Choroid plexus epithelial cell (primary cell): ENCODE data around the gene PIP5K1B.

Experiments
- DNase-seq: peaks from one replicate; pipeline ENCODE4 v3.0.0-alpha.2; 2010; ENCODE audit warnings: low read depth
- H3K4me3 ChIP-seq: 2 replicates; pipeline ENCODE4 v1.5.1; 2011; ENCODE audit warnings: low read depth, mild to moderate bottlenecking, control low read depth, low read length, moderate library complexity
- CTCF ChIP-seq: conservative IDR thresholded peaks from 2 replicates; pipeline ENCODE4 v1.5.1; 2011; ENCODE audit warnings: low read depth, mild to moderate bottlenecking, control low read depth, inconsistent platforms, low read length, moderate library complexity

PIP5K1B gene

GRCh38 chr9:68887232-68887631 lies 182.2 kb downstream of the PIP5K1B start:
- no peak overlapping the region for H3K4me3 ChIP-seq
- no peak for TF ChIP-seq CTCF
- DNase-seq: no peak

GRCh38 chr9:68894502-68894901 lies 189.5 kb downstream of the PIP5K1B start:
- DNase-seq: peak; percentile 13
- TF ChIP-seq CTCF: no peak

GRCh38 chr9:68895741-68896478 lies 190.9 kb downstream of the PIP5K1B start:
- DNase-seq: peak; percentile 41
- TF ChIP-seq CTCF: no peak
- no peak overlapping the region for H3K4me3 ChIP-seq

More at GRCh38 chr9:68894502-68894901, 189.5 kb downstream of the PIP5K1B start:
- no peak overlapping the region for H3K4me3 ChIP-seq

GRCh38 chr9:68896486-68896885 lies 191.4 kb downstream of the PIP5K1B start:
- TF ChIP-seq CTCF: no peak
- no peak overlapping the region for H3K4me3 ChIP-seq
- DNase-seq: peak; percentile 6

DNA sequence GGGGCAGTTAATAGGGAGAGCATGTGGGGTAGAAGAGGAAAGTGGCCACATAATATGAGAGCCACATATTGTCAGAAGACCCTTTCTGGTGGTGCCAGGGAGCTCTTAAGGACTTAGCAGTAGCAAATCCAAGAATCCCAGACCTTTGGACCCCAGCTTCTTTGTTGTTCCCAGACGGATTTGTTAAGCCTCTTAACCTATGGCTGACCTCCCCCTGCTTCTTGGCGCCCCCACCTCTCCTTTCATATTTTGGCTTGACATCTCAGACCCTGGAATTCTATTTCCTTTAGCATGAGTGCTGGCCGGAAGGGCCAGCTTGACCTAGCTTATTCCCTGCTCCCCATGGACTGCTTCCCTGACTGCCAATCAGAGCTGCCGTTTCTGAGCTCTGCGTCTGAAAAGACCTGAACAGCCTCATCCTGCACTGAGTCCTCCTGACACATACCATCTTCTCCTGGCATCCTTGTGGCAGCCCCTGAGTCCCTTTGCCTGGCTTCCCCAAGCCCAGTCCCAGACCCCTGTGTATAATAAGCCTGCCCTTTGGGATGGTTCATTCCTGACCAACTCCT lies 192.6 kb downstream of the PIP5K1B start:
- no peak for DNase-seq
- no peak overlapping the region for H3K4me3 ChIP-seq
- TF ChIP-seq CTCF: no peak

GRCh38 chr9:68898781-68899439 lies 193.9 kb downstream of the PIP5K1B start:
- no peak for TF ChIP-seq CTCF
- no peak overlapping the region for H3K4me3 ChIP-seq
- DNase-seq: no peak
